Endodermal cell (in vitro differentiated cells): ENCODE measurements around the gene SHKBP1. TPM values are rescaled to one million over a fixed set of nuclear protein-coding genes. Genes with fewer than 3 reads are reported as not detected.
A peak's percentile ranks its signal among the peaks of the same experiment; 100 is the strongest.

ENCODE experiments used
- DNase-seq: peaks from one replicate; pipeline ENCODE4 v3.0.0-alpha.2; 2017
- H3K27ac ChIP-seq: 2 replicates; pipeline ENCODE4 v1.5.1; 2013; ENCODE audit warnings: mild to moderate bottlenecking, low read depth, low read length, moderate library complexity
- H3K27me3 ChIP-seq: 2 replicates; pipeline ENCODE4 v1.6.1; 2013; ENCODE audit warnings: mild to moderate bottlenecking, low read length, moderate library complexity; ENCODE audit not compliant: insufficient read depth, control insufficient read depth, poor library complexity, severe bottlenecking
- H3K36me3 ChIP-seq: 2 replicates; pipeline ENCODE4 v1.7.0; 2013; ENCODE audit warnings: mild to moderate bottlenecking, low read length, moderate library complexity; ENCODE audit not compliant: control insufficient read depth, insufficient read depth
- H3K4me1 ChIP-seq: one replicate; pipeline ENCODE4 v1.7.0; 2013; ENCODE audit warnings: low read length; ENCODE audit not compliant: control insufficient read depth, insufficient read depth
- H3K4me3 ChIP-seq: 2 replicates; pipeline ENCODE4 v1.5.1; 2013; ENCODE audit warnings: mild to moderate bottlenecking, low read length, moderate library complexity
- H3K9ac ChIP-seq: 2 replicates; pipeline ENCODE4 v1.6.1; 2013; ENCODE audit warnings: mild to moderate bottlenecking, low read length, moderate library complexity; ENCODE audit not compliant: poor library complexity, severe bottlenecking; ENCODE audit errors: extremely low read depth
- H3K9me3 ChIP-seq: 2 replicates; pipeline ENCODE4 v1.6.1; 2013; ENCODE audit warnings: mild to moderate bottlenecking, low read length, moderate library complexity; ENCODE audit not compliant: control insufficient read depth
- H3K27ac Mint-ChIP-seq: 2 replicates; pipeline ENCODE4 v1.8.0; 2020; ENCODE audit warnings: mixed read lengths
- H3K27me3 Mint-ChIP-seq: 2 replicates; pipeline ENCODE4 v1.8.0; 2021; ENCODE audit warnings: mild to moderate bottlenecking, mixed read lengths; ENCODE audit not compliant: insufficient read depth
- H3K36me3 Mint-ChIP-seq: 2 replicates; pipeline ENCODE4 v1.8.0; 2020; ENCODE audit warnings: low read depth, mixed read lengths
- H3K4me1 Mint-ChIP-seq: 2 replicates; pipeline ENCODE4 v1.8.0; 2020; ENCODE audit warnings: mixed read lengths
- H3K4me3 Mint-ChIP-seq: 2 replicates; pipeline ENCODE4 v1.8.0; 2020; ENCODE audit warnings: mild to moderate bottlenecking, moderate library complexity, mixed read lengths
- H3K9me3 Mint-ChIP-seq: 2 replicates; pipeline ENCODE4 v1.8.0; 2020; ENCODE audit warnings: mild to moderate bottlenecking, mixed read lengths
- WGBS, 2 experiments: methylation state at CpG; one replicate each; pipeline versions ENCODE4 v1.1.5 to v1.1.7; 2013; ENCODE audit warnings: missing lambda C conversion rate in 2 of 2, mixed read lengths in 1 of 2; ENCODE audit not compliant: insufficient coverage in 1 of 2, insufficient read length in 1 of 2; 5-methylcytosine and 5-hydroxymethylcytosine counted together
- total RNA-seq, 2 donors: library from RNA; stranded (reverse); fragmentation: NEBNext Ultra II Directional in 1 of 2; extraction: Animal tissue kit (Norgen Biotek cat#: 25700) in 1 of 2; gene quantifications; 2 replicates in 1 of 2; 3 replicates in 1 of 2; pipeline ENCODE4 v1.2.1, GENCODE V29; 2021
- TF ChIP-seq, protein P1 (sequence below): fragments of 200-600 bp; sonication (generic); conservative IDR thresholded peaks from 2 replicates; pipeline ENCODE4 v1.5.0; 2021; ENCODE audit warnings: antibody characterized with exemption, mild to moderate bottlenecking

The SHKBP1 gene
- total RNA-seq, 2 donors from 2014 or later, result 110 TPM

DNA sequence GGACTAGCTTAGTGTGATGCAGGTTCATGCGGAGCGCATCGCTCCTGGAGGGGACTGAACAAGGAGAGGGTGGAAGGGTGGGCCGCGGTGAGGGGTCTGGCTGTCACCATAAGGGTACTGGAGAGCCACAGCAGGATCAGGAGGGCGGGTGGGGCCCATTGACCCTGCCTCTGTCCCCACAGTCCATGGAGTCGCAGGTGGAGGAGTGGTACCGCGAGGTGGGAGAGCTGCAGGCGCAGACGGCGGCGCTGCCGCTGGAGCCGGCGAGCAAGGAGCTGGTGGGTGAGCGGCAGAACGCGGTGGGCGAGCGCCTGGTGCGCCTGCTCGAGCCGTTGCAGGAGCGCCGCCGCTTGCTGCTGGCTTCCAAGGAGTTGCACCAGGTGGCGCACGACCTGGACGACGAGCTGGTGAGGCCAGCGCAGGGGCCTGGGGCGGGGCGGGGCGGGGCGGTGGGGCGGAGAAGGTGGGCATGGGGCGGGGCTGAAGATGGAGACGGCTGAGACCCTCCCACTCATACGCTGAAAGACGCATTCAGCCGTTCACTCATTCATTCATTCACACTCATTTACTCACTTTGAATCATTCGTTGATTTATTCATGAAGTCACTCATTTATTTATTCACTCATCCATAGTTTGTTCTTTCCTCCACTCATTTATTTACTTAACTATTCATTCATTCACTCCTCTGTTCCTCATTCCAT is 27.5 kb upstream of the SHKBP1 start:
- H3K9me3 Mint-ChIP-seq, result peaks cover 15% of the 10 kb centered on the region
- Histone ChIP-seq H3K4me1 (no peaks in the 10 kb centered on the region), H3K27me3 (peaks cover 45% of the 10 kb centered on the region), H3K9me3 (peaks cover 6% of the 10 kb centered on the region), H3K9ac (no peak overlapping the region), H3K27ac (no peak overlapping the region), H3K36me3 (no peaks in the 10 kb centered on the region), H3K4me3 (peak overlapping the region; percentile 47)
- peaks cover 66% of the 10 kb centered on the region for H3K27me3 Mint-ChIP-seq
- H3K36me3 Mint-ChIP-seq, result no peaks in the 10 kb centered on the region
- H3K4me3 Mint-ChIP-seq, result peak overlapping the region; percentile 36
- peaks cover 3% of the 10 kb centered on the region for H3K4me1 Mint-ChIP-seq
- 5 to 6% methylated on average over 16 to 41 of the region's 43 CpGs for WGBS, 2 experiments
- H3K27ac Mint-ChIP-seq, result no peak overlapping the region
- peak; percentile 98 for DNase-seq
- TF ChIP-seq, protein P1, sequence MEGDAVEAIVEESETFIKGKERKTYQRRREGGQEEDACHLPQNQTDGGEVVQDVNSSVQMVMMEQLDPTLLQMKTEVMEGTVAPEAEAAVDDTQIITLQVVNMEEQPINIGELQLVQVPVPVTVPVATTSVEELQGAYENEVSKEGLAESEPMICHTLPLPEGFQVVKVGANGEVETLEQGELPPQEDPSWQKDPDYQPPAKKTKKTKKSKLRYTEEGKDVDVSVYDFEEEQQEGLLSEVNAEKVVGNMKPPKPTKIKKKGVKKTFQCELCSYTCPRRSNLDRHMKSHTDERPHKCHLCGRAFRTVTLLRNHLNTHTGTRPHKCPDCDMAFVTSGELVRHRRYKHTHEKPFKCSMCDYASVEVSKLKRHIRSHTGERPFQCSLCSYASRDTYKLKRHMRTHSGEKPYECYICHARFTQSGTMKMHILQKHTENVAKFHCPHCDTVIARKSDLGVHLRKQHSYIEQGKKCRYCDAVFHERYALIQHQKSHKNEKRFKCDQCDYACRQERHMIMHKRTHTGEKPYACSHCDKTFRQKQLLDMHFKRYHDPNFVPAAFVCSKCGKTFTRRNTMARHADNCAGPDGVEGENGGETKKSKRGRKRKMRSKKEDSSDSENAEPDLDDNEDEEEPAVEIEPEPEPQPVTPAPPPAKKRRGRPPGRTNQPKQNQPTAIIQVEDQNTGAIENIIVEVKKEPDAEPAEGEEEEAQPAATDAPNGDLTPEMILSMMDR, result peak; percentile 72

DNA sequence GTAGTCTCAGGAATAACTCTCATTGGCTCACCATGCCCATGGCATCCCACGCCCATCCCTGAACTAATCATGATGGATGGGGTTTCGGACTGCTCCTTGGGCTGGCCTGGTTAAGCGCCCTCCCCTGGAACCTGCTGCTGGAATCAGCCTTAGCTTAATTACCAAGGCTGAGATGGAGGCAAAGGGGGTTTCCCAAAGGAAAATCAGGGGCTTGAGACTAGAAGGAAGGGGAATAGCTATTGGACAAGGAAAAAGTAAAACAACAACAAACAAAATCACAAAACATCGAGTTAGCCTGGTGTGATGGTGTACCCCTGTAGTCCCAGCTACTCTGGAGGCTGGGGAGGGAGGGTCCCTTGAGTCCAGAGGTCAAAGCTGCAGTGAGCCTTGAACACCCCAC is 25.7 kb upstream of the SHKBP1 start:
- H3K36me3 Mint-ChIP-seq, result no peaks in the 10 kb centered on the region
- peaks cover 84% of the 10 kb centered on the region for H3K27me3 Mint-ChIP-seq
- peaks cover 6% of the 10 kb centered on the region for H3K9me3 ChIP-seq
- TF ChIP-seq, protein P1, result no peak
- peak; percentile 62 for DNase-seq
- H3K4me1 Mint-ChIP-seq, result peaks cover 3% of the 10 kb centered on the region
- no peak overlapping the region for H3K4me3 Mint-ChIP-seq
- no peaks in the 10 kb centered on the region for H3K36me3 ChIP-seq
- peaks cover 62% of the 10 kb centered on the region for H3K27me3 ChIP-seq
- no peak overlapping the region for H3K4me3 ChIP-seq
- H3K9ac ChIP-seq, result no peak overlapping the region
- H3K27ac ChIP-seq, result no peak overlapping the region
- no peak overlapping the region for H3K27ac Mint-ChIP-seq
- peaks cover 10% of the 10 kb centered on the region for H3K9me3 Mint-ChIP-seq
- WGBS, 2 experiments, result 90% methylated on average over 4 of the region's 4 CpGs; no CpG with 5 or more reads in 1 of the 2 experiments
- no peaks in the 10 kb centered on the region for H3K4me1 ChIP-seq

DNA sequence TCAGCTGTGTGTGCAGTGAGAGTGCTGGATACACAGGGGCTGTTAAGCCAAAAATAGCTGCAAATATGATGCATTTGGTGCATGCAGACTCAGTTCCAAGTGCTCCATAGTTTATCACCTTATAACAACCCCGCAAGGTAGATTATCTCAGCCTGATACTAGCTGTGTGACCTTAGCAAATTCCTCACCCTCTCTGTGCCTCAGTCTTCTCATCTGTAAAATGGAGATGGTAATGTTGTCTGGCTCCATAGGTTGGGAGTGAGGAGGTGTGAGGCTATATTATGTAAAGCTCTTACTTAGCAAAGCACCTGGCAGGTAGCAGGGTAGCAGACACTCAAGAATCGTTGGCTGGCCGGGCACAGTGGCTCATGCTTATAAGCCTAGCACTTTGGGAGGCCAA is 23.8 kb upstream of the SHKBP1 start:
- H3K4me1 Mint-ChIP-seq, result peaks cover 3% of the 10 kb centered on the region
- WGBS, 2 experiments, result 94 to 100% methylated on average over 2 to 3 of the region's 3 CpGs
- H3K4me3 ChIP-seq, result no peak overlapping the region
- no peaks in the 10 kb centered on the region for H3K4me1 ChIP-seq
- H3K27me3 ChIP-seq, result peaks cover 73% of the 10 kb centered on the region
- TF ChIP-seq, protein P1, result no peak
- no peaks in the 10 kb centered on the region for H3K36me3 Mint-ChIP-seq
- H3K27ac Mint-ChIP-seq, result no peak overlapping the region
- no peaks in the 10 kb centered on the region for H3K9me3 Mint-ChIP-seq
- H3K36me3 ChIP-seq, result no peaks in the 10 kb centered on the region
- H3K27me3 Mint-ChIP-seq, result peaks cover 86% of the 10 kb centered on the region
- no peaks in the 10 kb centered on the region for H3K9me3 ChIP-seq
- no peak overlapping the region for H3K4me3 Mint-ChIP-seq
- H3K9ac ChIP-seq, result no peak overlapping the region
- H3K27ac ChIP-seq, result no peak overlapping the region
- no peak for DNase-seq
